PFSK-1 (cell line): ENCODE measurements around the gene ZNF346.

Experiments used
- FOXP2 ChIP-seq: optimal IDR thresholded peaks from 2 replicates; pipeline ENCODE3; 2011; ENCODE audit warnings: borderline replicate concordance, control low read depth, inconsistent platforms; ENCODE audit not compliant: insufficient read depth; ENCODE audit errors: extremely low read length, extremely low read depth
- POLR2AphosphoS5 ChIP-seq: IDR thresholded peaks from 2 replicates; pipeline ENCODE4 v1.6.1; 2012; ENCODE audit warnings: low read depth, mild to moderate bottlenecking, control low read depth, low read length, moderate library complexity
- REST ChIP-seq, 2 experiments: IDR thresholded peaks; 2 replicates each; pipeline versions ENCODE4 v1.6.1 to v1.8.0; 2011 to 2012; ENCODE audit warnings: low read depth in 2 of 2, low read length in 2 of 2, control low read depth in 1 of 2, inconsistent platforms in 1 of 2, mild to moderate bottlenecking in 1 of 2, moderate library complexity in 1 of 2; ENCODE audit not compliant: insufficient read depth in 1 of 2
- SIN3A ChIP-seq: IDR thresholded peaks from 2 replicates; pipeline ENCODE4 v1.6.1; 2012; ENCODE audit warnings: mild to moderate bottlenecking, low read length, moderate library complexity, borderline replicate concordance; ENCODE audit not compliant: insufficient read depth
- TAF1 ChIP-seq: IDR thresholded peaks from 2 replicates; pipeline ENCODE4 v1.6.1; 2012; ENCODE audit warnings: low read length, control low read depth, borderline replicate concordance; ENCODE audit not compliant: insufficient read depth

The ZNF346 gene

GRCh38 chr5:177004961-177005360, 17.5 kb upstream of the ZNF346 start:
- TF ChIP-seq TAF1 (no peak), REST (IDR thresholded peaks at IDR 0.05; ENCODE audit: insufficient read depth in 1 of 2, low read depth in 2 of 2, low read length in 2 of 2) (no peak), FOXP2 (no peak), POLR2AphosphoS5 (no peak), SIN3A (no peak)

- TF ChIP-seq TAF1, result no peak
Measured at GRCh38 chr5:177005619-177006264, 16.8 kb upstream of the ZNF346 start.

- TF ChIP-seq FOXP2 (peak; percentile 66), SIN3A (peak; percentile 50; the same call in 1 of the 2 replicates), POLR2AphosphoS5 (peak; percentile 67), TAF1 (peak; percentile 79; the same call in 1 of the 2 replicates), REST (IDR thresholded peaks at IDR 0.05; ENCODE audit: insufficient read depth in 1 of 2, low read depth in 2 of 2, low read length in 2 of 2) (0 out of 4 replicates have a peak, but pooled peaks of 1 of the 2 experiments have one; percentile 9)
Measured at GRCh38 chr5:177006265-177006972, 16.1 kb upstream of the ZNF346 start, which contains the start of gene UIMC1. Gene UIMC1 (minus strand): TSS chr5:177006779. CDS start chr5:176982615, 24,164 bp downstream.

GRCh38 chr5:177008716-177009115, 13.8 kb upstream of the ZNF346 start:
- TF ChIP-seq REST (IDR thresholded peaks at IDR 0.05; ENCODE audit: insufficient read depth in 1 of 2, low read depth in 2 of 2, low read length in 2 of 2) (no peak), SIN3A (no peak), POLR2AphosphoS5 (no peak), TAF1 (no peak), FOXP2 (no peak)

- no peak for TF ChIP-seq SIN3A
- no peak for TF ChIP-seq POLR2AphosphoS5
- no peak for TF ChIP-seq FOXP2
- TF ChIP-seq REST (IDR thresholded peaks at IDR 0.05; ENCODE audit: insufficient read depth in 1 of 2, low read depth in 2 of 2, low read length in 2 of 2), result no peak
Measured at GRCh38 chr5:177010153-177010552, 12.3 kb upstream of the ZNF346 start.
